ENCODE data around the gene HSFX2. TPM values are rescaled to one million over a fixed set of nuclear protein-coding genes. Genes with fewer than 3 reads are reported as not detected.
"Not testable (repeated sequence)": the region's sequence is repeated elsewhere in the genome, so short reads cannot be mapped to it uniquely, and the experiment has no call there.

Gene HSFX2
- total RNA-seq, 4 donors from 2014 or later = 0.38 to 4.8 TPM; not detected in 2

DNA sequence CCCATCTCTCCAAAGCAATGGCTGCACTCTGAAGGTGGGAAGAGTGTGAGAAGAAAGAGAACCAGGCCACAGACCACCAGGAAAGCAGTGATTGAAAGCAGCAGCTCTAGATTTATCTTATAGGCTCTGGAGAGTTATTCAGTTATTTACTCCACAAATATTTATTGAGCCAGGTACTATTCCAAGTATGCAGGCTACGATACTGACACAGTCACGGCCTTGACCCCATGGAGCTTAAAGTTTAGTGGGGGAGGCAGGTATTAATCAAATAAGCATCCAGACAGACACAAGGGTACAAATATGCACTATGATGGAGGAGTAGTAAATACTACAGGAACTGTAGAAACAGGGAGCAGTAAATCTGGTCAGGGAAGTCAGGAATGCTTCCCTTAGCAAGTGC, 33.7 kb upstream of the HSFX2 start:
- no peaks in the 10 kb centered on the region for H3K9me3 ChIP-seq
- H3K36me3 ChIP-seq = no peaks in the 10 kb centered on the region
- H3K27me3 ChIP-seq = no peaks in the 10 kb centered on the region
- TF ChIP-seq EP300 (IDR thresholded peaks at IDR 0.05) = no peak
- TF ChIP-seq POLR2A (IDR thresholded peaks at IDR 0.05) = no peak
- TF ChIP-seq POLR2AphosphoS5 (IDR thresholded peaks at IDR 0.05) = no peak
- TF ChIP-seq CTCF (IDR thresholded peaks at IDR 0.05) = no peak
- peaks cover 27% of the 10 kb centered on the region for H3K4me1 ChIP-seq
- DNase-seq (ENCODE audit: low spot score in 2 of 2) = no peak
- H3K27ac ChIP-seq = no peak overlapping the region
- 90% methylated on average over 2 of the region's 2 CpGs for WGBS
- no peak overlapping the region for H3K4me3 ChIP-seq

GRCh38 chrX:149628280-149628679, 33.2 kb upstream of the HSFX2 start:
- H3K27ac ChIP-seq = no peak overlapping the region
- H3K9me3 ChIP-seq = no peaks in the 10 kb centered on the region
- no peak for DNase-seq (ENCODE audit: low spot score in 2 of 2)
- peaks cover 27% of the 10 kb centered on the region for H3K4me1 ChIP-seq
- no peak overlapping the region for H3K4me3 ChIP-seq
- H3K36me3 ChIP-seq = no peaks in the 10 kb centered on the region
- 47% methylated on average over 3 of the region's 3 CpGs for WGBS
- TF ChIP-seq CTCF (IDR thresholded peaks at IDR 0.05) (no peak), POLR2AphosphoS5 (IDR thresholded peaks at IDR 0.05) (no peak), POLR2A (IDR thresholded peaks at IDR 0.05) (no peak), EP300 (IDR thresholded peaks at IDR 0.05) (no peak)
- no peaks in the 10 kb centered on the region for H3K27me3 ChIP-seq

DNA sequence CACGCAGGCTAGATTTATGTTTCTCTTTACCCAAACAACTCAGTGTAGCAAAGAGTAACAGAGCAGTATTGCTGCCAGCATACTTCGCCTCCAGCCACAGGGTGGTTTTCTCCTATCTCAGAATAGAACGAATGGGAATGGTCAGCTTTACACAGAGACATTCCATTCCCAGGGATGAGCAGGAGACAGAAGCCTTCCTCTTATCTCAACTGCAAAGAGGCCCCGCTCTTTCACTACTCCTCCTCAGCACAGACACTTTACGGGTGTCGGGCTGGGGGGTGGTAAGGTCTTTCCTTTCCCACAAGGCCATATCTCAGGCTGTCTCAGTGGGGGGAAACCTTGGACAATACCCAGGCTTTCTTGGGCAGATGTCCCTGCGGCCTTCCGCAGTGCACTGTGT, 31.7 kb upstream of the HSFX2 start:
- not testable (repeated sequence) for H3K4me3 ChIP-seq, H3K27me3 ChIP-seq
- 80% methylated on average over 7 of the region's 8 CpGs for WGBS

DNA sequence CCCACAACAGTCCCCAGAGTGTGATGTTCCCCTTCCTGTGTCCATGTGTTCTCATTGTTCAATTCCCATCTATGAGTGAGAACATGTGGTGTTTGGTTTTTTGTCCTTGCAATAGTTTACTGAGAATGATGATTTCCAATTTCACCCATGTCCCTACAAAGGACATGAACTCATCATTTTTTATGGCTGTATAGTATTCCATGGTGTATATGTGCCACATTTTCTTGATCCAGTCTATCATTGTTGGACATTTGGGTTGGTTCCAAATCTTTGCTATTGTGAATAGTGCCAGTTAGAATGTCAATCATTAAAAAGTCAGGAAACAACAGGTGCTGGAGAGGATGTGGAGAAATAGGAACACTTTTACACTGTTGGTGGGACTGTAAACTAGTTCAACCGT, 24.5 kb upstream of the HSFX2 start:
- H3K36me3 ChIP-seq; H3K27me3 ChIP-seq; H3K4me3 ChIP-seq; DNase-seq (ENCODE audit: low spot score in 2 of 2); H3K27ac ChIP-seq; H3K4me1 ChIP-seq; H3K9me3 ChIP-seq: not testable (repeated sequence)
- WGBS = 100% methylated on average over 1 of the region's 1 CpG

More for the DNA sequence above, 31.7 kb upstream of the HSFX2 start:
- H3K36me3 ChIP-seq; DNase-seq (ENCODE audit: low spot score in 2 of 2); H3K27ac ChIP-seq; H3K9me3 ChIP-seq: not testable (repeated sequence)
- H3K4me1 ChIP-seq = peaks cover 23% of the 10 kb centered on the region

DNA sequence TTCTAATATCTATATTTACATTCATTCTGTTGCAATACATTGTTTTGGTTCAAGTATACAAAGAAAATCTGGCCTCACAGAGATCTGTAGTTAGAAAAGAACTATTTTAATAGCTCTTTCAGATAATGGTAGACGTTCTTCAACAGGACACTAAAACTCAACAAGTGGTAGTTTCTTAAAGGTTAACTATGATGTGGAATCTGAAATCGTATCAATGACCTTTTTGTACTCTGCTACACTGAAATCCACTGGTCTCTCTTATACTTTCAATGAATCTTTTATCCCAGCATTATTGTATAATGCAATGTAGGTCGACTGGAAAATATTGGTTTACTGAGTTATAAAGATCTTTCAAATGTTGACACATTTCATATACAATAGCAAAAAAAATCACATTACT, 23.8 kb upstream of the HSFX2 start:
- Histone ChIP-seq H3K27me3 (no peaks in the 10 kb centered on the region), H3K9me3 (no peaks in the 10 kb centered on the region), H3K4me1 (no peaks in the 10 kb centered on the region), H3K36me3 (no peaks in the 10 kb centered on the region), H3K4me3 (no peak overlapping the region), H3K27ac (no peak overlapping the region)
- no peak for DNase-seq (ENCODE audit: low spot score in 2 of 2)
- TF ChIP-seq CTCF (IDR thresholded peaks at IDR 0.05) (no peak), EP300 (IDR thresholded peaks at IDR 0.05) (no peak), POLR2A (IDR thresholded peaks at IDR 0.05) (no peak), POLR2AphosphoS5 (IDR thresholded peaks at IDR 0.05) (no peak)
- 58% methylated on average over 3 of the region's 3 CpGs for WGBS

- TF ChIP-seq CTCF (IDR thresholded peaks at IDR 0.05) = no peak
- TF ChIP-seq POLR2A (IDR thresholded peaks at IDR 0.05) = no peak
- no peak overlapping the region for H3K4me3 ChIP-seq
- DNase-seq (ENCODE audit: low spot score in 2 of 2) = no peak
- no peaks in the 10 kb centered on the region for H3K4me1 ChIP-seq
- no peaks in the 10 kb centered on the region for H3K36me3 ChIP-seq
- no peak overlapping the region for H3K27ac ChIP-seq
- H3K9me3 ChIP-seq = no peaks in the 10 kb centered on the region
- H3K27me3 ChIP-seq = no peaks in the 10 kb centered on the region
- 60% methylated on average over 1 of the region's 1 CpG for WGBS
These were observed 16.6 kb upstream of the HSFX2 start for GRCh38 chrX:149611623-149612175.

All from suprapubic skin (tissue), 4 donors.